ENCODE measurements around the gene SPIN1.
A peak's percentile ranks its signal among the peaks of the same experiment; 100 is the strongest.

The SPIN1 gene

GRCh38 chr9:88481933-88482332 is 93.7 kb downstream of the SPIN1 start:
- no peak for DNase-seq (ENCODE audit: low read depth)
- TF ChIP-seq CTCF (conservative IDR thresholded peaks at IDR 0.05; ENCODE audit: control insufficient read depth, insufficient read depth, low read depth, low read length) = peak; percentile 7
- H3K4me3 ChIP-seq (ENCODE audit: control insufficient read depth, low read depth, low read length) = no peak overlapping the region

- TF ChIP-seq CTCF (conservative IDR thresholded peaks at IDR 0.05; ENCODE audit: control insufficient read depth, insufficient read depth, low read depth, low read length) = no peak
- DNase-seq (ENCODE audit: low read depth) = no peak
- no peak overlapping the region for H3K4me3 ChIP-seq (ENCODE audit: control insufficient read depth, low read depth, low read length)
These were observed 99.9 kb downstream of the SPIN1 start for GRCh38 chr9:88488166-88488565.

DNA sequence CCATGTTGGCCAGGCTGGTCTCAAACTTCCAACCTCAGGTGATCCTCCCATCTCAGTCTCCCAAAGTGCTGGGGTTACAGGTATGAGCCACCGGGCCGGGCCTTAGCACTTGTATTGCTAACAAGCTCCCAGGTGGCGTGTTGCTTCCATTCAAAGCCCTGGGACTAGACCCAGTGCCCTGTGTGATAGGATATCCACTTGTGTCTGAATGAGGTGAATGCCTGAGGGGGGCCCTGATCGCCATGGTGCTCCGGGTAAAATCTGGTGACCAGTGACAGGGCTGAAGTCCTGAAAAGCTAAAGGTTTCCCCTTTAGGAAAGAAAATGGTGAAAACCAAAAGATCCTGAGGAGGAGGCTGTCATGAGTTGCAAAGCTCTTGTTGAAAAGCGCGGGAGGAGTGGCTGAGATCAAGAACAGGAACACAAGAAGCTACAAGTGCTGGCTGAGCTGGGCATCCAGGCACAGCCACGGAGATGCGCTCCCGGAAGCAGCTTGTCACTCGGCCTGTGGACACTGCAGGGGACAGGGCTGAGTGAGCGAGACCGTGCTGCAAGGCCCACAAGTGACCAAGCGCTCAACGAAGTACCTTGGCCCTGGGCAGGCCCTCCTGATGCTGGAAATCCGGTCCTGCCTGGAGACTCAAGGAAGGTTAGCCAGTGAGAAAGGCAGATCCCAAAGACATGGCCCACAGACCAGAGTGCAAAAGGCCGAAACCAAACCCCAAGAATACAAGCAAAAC is 106.9 kb downstream of the SPIN1 start:
- TF ChIP-seq CTCF (conservative IDR thresholded peaks at IDR 0.05; ENCODE audit: control insufficient read depth, insufficient read depth, low read depth, low read length) = no peak
- DNase-seq (ENCODE audit: low read depth) = no peak
- H3K4me3 ChIP-seq (ENCODE audit: control insufficient read depth, low read depth, low read length) = no peak overlapping the region

DNA sequence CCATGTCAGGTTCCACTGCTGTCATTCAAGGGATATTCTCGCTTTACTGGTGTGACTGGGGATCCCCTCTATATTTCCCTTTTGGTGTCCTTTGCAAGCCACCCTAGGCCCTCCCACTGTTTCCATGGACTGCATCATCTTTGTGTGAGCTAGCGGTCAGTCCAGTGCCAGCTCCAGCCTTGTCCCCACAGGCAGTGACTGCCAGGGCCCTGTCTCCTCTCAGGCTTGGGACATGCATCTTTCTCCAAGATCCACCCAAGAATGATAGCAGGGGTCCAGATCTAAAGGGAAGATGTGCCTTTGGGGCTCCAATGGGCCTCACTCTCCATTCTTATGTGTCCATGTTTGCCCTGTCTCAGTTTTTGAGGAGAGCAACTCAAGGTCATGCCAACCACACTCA is 109.0 kb downstream of the SPIN1 start:
- DNase-seq (ENCODE audit: low read depth) = no peak
- no peak overlapping the region for H3K4me3 ChIP-seq (ENCODE audit: control insufficient read depth, low read depth, low read length)
- TF ChIP-seq CTCF (conservative IDR thresholded peaks at IDR 0.05; ENCODE audit: control insufficient read depth, insufficient read depth, low read depth, low read length) = no peak

GRCh38 chr9:88498880-88499279 is 110.6 kb downstream of the SPIN1 start:
- no peak for TF ChIP-seq CTCF (conservative IDR thresholded peaks at IDR 0.05; ENCODE audit: control insufficient read depth, insufficient read depth, low read depth, low read length)
- no peak for DNase-seq (ENCODE audit: low read depth)
- H3K4me3 ChIP-seq (ENCODE audit: control insufficient read depth, low read depth, low read length) = no peak overlapping the region

DNA sequence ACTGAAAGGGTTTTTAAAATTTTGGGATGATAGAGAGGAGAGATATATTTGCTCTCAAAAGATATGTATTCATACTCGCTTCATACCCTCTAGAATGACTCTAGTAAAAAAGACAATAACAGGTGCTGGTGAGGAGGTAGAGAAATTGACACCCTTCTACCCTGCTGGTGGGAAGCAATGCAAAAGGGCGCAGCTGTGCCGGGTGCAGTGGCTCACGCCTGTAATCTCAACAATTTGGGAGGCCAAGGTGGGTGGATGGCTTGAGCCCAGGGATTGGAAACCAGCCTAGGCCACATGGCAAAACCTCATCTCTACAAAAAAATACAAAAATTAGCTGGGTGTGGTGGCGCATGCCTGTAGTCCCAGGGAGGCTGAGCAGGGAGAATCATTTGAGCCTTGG is 112.8 kb downstream of the SPIN1 start:
- TF ChIP-seq CTCF (conservative IDR thresholded peaks at IDR 0.05; ENCODE audit: control insufficient read depth, insufficient read depth, low read depth, low read length) = no peak
- no peak for DNase-seq (ENCODE audit: low read depth)
- no peak overlapping the region for H3K4me3 ChIP-seq (ENCODE audit: control insufficient read depth, low read depth, low read length)

Measured in fibroblast of mammary gland (primary cell).